ENCODE measurements around the gene XCL1.

DNA sequence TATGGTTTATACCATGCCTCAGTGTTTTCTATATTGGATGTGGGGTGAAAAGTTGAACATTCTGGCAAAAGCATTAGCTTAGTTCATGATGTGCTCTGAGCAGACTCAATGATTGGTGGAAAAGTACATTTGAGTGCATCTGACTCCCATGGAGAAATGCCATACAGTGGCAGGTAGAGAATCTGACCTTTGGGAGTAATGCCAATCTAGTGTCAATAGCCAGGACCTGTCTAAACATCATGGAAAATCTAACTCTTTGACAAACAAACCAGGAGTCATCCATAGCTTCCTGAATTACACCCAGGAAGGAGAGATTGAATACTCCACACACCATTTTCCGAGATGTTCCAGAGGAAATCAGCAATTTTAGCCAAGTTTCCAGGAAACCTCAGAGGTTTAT, 51.0 kb downstream of the XCL1 start:
- TF ChIP-seq CTCF (IDR thresholded peaks at IDR 0.05) (no peak), POLR2AphosphoS5 (IDR thresholded peaks at IDR 0.05) (no peak), EP300 (IDR thresholded peaks at IDR 0.05) (no peak)

All from gastroesophageal sphincter (tissue), 3 donors.